GM19043 (cell line): ENCODE data around the gene LPCAT3.
A peak's percentile ranks its signal among the peaks of the same experiment; 100 is the strongest.

ENCODE experiments used
- ATAC-seq: cut with Tn5 transposase; IDR thresholded peaks from one replicate; pipeline ENCODE4 v1.9.1; 2021; ENCODE audit warnings: low read depth; ENCODE audit not compliant: unreplicated experiment

LPCAT3 gene

DNA sequence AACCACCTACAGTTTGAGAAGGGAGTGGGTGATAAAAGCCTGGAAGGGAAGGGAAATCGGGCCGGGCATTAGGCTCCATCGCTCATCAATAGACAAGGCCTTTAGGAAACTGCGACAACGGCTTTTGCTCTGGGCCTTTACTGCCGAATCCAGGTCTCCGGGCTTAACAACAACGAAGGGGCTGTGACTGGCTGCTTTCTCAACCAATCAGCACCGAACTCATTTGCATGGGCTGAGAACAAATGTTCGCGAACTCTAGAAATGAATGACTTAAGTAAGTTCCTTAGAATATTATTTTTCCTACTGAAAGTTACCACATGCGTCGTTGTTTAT lies 74.9 kb downstream of the LPCAT3 start:
- ATAC-seq, result peak; percentile 23

DNA sequence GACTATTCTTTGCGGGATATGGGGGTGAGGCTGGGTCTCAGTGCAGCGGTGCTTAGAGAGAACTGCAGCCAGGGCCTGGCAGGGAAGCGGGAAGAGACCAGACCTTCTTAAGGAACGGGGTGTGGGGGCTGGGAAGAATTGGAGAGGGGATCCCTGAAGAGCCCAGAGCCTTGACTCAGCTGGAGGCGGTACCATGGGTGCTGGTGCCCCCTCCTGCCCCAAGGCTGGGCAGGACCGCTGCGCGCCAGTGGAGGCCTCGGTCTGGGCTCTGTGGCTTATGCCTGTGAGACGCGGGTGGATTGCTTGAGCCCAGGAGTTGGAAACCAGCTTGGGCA lies 76.0 kb downstream of the LPCAT3 start:
- ATAC-seq, result no peak

DNA sequence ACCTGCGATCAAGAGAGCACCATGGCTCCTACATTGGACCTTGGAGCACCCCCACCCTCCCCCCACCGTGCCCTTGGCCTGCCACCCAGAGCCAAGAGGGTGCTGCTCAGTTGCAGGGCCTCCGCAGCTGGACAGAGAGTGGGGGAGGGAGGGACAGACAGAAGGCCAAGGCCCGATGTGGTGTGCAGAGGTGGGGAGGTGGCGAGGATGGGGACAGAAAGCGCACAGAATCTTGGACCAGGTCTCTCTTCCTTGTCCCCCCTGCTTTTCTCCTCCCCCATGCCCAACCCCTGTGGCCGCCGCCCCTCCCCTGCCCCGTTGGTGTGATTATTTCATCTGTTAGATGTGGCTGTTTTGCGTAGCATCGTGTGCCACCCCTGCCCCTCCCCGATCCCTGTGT lies 76.5 kb downstream of the LPCAT3 start:
- ATAC-seq, result no peak

DNA sequence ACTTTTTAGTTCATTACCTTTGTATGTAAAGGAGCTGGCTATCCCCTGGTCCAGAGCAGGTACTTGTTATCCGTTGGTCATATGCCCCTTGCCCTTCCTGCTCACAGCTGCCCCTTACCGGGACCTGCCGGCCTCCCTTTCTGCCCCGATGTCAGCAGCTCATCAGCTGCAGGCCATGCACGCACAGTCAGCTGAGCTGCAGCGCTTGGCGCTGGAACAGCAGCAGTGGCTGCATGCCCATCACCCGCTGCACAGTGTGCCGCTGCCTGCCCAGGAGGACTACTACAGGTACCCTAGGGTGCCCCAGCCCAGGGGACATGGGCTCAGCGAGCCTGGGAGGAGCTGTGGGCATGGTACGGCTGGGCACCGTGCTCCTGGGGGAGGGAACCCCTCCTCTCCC lies 77.0 kb downstream of the LPCAT3 start:
- ATAC-seq, result no peak

DNA sequence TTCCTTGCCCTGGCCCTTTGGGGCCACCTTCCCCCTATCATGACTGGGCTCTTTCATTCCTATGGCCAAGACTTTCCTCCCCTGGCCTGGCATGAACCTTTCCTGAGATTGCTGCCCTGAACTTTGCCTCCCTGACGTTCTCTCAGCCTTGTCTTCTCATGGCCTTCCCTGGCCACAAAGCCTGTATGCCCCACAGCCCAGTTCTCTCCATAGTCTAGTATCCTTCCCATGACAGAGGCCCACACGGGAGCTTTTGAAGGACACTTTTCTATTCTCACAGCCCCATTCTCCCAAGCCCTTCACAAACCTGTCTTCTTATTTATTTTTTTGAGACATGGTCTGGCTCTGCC lies 79.1 kb downstream of the LPCAT3 start:
- no peak for ATAC-seq

DNA sequence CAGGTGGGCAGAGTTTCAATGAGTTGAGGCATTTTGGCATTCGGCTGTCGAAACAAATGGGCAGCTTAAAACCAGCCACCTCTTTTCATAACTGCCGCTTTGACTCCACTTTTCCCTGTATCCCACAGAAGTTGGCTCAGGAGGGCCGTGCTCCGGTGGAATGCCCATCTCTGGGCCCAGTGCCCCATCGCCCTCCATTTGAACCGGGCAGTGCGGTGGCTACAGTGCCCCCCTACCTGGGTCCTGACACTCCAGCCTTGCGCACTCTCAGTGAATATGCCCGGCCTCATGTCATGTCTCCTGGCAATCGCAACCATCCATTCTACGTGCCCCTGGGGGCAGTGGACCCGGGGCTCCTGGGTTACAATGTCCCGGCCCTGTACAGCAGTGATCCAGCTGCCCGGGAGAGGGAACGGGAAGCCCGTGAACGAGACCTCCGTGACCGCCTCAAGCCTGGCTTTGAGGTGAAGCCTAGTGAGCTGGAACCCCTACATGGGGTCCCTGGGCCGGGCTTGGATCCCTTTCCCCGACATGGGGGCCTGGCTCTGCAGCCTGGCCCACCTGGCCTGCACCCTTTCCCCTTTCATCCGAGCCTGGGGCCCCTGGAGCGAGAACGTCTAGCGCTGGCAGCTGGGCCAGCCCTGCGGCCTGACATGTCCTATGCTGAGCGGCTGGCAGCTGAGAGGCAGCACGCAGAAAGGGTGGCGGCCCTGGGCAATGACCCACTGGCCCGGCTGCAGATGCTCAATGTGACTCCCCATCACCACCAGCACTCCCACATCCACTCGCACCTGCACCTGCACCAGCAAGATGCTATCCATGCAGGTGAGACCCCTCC lies 79.7 kb downstream of the LPCAT3 start:
- no peak for ATAC-seq

DNA sequence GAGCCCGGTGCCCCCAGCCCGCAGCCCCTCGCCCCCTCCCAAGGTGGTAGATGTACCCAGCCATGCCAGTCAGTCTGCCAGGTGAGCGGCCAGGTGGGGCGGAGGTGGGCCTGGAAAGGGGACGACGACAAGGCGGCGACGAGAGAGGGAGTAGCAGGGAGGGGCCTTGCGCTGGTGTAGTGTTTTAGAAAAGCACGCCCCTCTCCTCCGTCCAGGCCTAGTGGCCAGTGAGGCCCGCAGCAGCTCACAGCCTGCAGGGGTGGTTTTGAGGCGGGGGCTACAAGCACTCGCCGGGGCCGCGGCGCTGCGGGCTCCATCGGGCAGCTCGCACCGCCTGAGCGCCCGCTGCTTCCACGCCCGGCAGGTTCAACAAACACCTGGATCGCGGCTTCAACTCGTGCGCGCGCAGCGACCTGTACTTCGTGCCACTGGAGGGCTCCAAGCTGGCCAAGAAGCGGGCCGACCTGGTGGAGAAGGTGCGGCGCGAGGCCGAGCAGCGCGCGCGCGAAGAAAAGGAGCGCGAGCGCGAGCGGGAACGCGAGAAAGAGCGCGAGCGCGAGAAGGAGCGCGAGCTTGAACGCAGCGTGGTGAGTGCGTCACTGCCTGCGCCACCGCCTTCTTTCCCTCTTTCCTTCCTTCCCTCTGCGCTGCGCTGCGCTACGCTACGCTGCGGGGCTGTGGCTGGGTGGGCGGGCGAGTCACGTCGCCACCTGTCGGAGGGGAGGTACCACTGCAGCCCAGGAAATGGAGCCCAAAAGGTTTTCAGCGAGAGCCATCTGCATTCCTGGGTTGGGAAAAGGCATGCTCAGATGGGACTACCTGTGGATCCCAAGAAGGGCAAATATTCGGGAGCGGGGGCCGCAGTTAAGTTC lies 80.6 kb downstream of the LPCAT3 start:
- peak; percentile 93 for ATAC-seq

DNA sequence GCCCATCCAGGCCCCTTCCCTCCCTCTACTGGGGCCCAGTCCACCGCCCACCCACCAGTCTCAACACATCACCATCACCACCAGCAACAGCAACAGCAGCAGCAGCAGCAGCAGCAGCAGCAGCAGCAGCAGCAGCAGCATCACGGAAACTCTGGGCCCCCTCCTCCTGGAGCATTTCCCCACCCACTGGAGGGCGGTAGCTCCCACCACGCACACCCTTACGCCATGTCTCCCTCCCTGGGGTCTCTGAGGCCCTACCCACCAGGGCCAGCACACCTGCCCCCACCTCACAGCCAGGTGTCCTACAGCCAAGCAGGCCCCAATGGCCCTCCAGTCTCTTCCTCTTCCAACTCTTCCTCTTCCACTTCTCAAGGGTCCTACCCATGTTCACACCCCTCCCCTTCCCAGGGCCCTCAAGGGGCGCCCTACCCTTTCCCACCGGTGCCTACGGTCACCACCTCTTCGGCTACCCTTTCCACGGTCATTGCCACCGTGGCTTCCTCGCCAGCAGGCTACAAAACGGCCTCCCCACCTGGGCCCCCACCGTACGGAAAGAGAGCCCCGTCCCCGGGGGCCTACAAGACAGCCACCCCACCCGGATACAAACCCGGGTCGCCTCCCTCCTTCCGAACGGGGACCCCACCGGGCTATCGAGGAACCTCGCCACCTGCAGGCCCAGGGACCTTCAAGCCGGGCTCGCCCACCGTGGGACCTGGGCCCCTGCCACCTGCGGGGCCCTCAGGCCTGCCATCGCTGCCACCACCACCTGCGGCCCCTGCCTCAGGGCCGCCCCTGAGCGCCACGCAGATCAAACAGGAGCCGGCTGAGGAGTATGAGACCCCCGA lies 81.4 kb downstream of the LPCAT3 start:
- no peak for ATAC-seq

DNA sequence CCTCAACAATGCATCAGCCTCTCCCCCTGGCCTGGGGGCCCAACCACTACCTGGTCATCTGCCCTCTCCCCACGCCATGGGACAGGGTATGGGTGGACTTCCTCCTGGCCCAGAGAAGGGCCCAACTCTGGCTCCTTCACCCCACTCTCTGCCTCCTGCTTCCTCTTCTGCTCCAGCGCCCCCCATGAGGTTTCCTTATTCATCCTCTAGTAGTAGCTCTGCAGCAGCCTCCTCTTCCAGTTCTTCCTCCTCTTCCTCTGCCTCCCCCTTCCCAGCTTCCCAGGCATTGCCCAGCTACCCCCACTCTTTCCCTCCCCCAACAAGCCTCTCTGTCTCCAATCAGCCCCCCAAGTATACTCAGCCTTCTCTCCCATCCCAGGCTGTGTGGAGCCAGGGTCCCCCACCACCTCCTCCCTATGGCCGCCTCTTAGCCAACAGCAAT lies 82.1 kb downstream of the LPCAT3 start:
- no peak for ATAC-seq

DNA sequence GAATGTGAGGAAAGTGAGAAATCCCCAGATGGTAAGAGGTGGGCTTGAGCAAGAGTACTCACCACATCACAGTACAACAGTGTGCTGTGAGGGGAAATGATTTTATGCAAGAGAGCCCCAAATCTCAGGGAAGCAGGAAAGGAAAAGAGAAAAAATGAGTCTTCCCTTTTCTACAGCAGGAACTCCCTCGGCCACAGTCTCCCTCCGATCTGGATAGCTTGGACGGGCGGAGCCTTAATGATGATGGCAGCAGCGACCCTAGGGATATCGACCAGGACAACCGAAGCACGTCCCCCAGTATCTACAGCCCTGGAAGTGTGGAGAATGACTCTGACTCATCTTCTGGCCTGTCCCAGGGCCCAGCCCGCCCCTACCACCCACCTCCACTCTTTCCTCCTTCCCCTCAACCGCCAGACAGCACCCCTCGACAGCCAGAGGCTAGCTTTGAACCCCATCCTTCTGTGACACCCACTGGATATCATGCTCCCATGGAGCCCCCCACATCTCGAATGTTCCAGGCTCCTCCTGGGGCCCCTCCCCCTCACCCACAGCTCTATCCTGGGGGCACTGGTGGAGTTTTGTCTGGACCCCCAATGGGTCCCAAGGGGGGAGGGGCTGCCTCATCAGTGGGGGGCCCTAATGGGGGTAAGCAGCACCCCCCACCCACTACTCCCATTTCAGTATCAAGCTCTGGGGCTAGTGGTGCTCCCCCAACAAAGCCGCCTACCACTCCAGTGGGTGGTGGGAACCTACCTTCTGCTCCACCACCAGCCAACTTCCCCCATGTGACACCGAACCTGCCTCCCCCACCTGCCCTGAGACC lies 82.7 kb downstream of the LPCAT3 start:
- no peak for ATAC-seq

DNA sequence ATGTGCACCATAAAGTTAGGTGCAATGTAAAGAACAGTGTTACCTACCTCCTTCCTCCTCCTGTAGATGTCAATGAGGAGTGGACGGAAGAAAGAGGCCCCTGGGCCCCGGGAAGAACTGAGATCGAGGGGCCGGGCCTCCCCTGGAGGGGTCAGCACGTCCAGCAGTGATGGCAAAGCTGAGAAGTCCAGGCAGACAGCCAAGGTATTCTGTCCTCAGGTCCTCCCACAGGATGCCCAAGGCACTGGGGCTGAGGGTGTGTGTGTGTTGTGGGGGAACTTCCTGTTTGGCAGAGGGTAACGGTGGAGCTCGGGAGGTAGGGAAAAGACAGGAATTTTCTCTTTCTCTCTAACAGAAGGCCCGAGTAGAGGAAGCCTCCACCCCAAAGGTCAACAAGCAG lies 84.2 kb downstream of the LPCAT3 start:
- ATAC-seq, result no peak

DNA sequence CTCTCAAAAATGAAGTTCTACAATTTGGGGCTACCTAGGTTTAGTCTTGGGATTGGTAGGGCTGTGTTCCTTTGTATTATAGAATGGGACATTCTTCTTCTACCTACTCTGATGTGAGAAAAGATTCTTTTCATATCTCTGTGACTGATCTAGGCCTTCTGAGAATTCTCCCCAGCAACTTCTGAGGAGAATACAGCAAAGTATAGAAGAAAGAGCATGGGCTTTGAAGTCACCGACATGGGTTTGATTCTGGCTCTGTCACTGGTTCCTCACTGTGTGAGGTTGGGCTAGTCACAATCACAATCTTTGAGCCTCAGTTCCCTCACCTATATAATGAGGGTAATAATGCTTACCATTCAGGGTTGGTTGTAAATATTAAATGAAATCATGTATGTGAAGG lies 85.5 kb downstream of the LPCAT3 start:
- ATAC-seq, result no peak

DNA sequence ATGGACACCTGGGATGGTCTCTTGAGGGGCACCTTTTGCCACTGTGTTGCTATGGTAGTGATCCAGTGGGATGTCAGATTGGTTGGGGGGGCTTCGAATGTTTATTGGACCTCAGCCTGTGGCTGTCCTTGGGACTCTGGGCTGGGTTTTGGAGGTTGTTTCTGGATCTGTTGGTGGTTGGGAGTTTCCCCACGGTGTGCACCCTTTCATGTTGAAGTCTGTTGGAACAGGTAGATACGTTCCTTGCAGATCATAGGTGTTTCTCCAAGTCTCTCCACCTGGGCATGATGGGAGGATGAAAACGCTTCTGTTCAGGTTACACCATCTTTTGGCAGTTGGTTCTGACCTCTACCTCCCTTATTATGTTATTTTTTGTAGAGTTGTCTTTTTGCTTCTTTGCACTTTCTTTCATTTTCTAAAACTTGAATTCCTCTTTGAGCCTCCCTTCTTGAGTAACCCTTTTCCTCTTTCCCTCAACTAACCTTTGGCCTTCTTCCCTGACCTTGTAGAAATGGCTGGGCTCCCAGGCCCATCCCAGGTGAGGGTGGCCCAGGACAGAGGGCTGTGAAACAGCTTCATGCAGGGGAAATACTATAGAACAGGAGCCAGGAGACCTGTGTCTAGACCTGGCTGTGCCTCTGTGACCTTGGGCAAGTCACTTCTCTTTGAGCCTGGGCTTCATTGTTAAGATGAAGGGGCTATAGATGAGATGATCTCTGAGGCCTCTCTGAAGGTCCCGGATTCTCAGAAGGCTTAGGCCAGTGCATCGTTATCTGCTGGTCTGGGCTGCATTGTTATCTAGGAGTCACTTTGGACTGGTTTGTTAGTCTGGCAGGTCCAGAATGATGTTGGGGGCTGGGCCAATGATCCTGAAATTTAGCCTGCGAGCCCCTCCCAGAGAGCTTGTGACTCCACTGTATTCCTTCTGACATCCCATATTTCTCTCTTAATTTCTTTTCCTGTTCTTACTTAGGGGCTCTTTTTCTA lies 88.5 kb downstream of the LPCAT3 start:
- ATAC-seq, result no peak

DNA sequence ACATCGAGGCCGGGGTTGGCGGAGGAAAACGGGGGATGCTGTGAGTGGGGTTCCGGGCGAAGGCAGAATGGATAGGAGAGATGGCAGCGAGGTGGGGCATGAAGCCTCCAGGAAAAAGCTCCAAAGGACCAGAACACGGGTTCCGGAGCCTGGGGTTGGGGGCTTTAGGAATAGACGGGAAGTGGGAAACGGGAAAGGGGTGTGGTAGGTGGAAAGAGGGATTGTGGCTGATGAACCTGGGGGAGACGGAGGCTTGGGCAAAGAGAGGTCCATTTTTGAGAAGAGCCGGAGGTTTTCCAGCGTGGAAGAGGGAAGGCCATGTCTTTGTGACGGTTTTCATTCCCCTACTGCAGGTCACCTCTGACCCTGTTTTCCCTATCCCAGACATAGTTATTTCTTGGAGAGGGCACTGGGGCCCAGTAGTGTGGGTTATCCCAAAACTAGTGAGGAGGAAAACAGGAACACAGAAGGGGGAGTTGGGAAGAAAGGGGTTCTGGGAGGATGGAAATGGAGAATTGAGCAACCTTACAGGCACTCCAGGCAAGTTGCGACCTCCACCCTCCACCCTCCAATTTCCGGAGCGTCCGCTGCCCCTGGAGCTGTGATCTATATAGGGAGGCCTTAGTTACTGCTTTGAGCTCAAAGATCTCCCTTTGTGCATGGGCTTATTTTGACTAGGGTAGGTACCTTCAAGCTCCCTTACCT lies 89.4 kb downstream of the LPCAT3 start:
- ATAC-seq, result no peak

DNA sequence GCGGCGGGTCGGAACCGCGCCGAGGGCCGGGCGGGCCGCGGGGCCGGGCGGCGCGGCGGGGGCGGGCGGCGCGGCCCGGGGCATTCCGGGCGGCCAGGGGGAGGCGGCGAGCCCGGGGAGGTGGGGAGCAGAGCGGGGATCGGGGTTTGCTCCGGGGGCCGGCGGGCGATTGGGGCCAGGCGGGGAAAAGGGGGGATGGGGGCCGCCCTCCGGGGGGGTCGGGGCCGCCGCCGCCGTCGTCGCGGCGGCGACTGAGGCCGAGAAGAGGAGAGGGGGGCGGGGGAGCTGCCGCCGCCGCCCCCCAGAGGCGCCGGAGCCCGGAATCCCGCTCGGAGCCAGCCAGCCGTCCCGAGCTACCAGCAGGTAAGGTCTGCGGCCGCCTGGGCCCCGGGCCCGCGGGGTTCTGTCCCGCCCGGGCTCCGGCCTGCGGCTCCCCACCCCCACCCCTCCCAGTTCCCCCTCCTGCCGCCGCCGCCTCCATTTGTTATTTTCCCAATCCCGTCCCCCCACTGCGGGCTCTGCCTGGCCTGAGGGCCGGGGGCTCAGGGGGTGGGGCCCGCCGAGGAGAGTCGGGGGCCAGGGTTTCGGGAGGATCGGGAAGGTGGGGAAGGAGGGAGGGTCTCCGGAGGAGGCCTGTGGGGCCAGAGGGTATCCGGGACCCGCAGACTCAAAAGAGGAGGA lies 90.1 kb downstream of the LPCAT3 start:
- ATAC-seq, result no peak

DNA sequence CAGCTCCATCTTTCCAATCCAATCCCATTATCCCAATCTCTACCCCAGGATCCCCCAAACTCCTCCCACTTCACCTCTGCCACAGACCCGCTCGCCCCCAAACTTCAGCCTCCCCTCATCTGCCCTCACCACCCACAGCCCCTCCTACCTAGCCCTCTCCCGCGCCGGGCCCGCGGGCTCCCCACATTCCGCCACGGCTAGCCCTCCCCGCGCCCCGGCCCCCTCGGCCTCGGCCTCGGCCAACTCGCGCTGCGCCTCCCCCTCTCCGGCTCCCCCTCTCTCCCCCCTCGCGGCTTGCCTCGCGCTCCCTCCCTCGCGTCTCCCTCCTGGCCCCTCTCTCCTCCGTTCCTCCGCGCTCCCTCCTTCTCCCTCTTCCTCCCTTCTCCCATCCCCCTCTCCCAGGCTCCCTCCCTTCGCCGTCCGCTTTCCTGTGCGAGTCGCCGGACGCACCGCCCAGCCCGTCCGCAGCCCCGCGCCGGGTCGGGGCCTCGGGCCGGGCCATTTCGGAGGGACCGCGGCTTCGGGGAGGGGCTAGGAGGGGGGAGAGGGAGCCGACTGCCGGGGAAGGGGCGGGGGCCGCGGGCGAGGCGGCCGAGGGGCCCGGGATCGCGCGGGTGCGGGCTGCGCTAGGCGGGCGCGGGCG lies 90.8 kb downstream of the LPCAT3 start, which contains the start of gene ATN1:
ATN1 (plus strand) TSS at position 581 of the 643 bp plus-strand sequence. CDS start 6,043 bp downstream, outside the sequence.
- ATAC-seq, result no peak
